NOMO-1 treated with DMSO at 0.1 percent for 48 hours (cell line): ENCODE results near the gene DHRS7B.
"Not testable (repeated sequence)": the region's sequence is repeated elsewhere in the genome, so short reads cannot be mapped to it uniquely, and the experiment has no call there.

Experiments used
- DNase-seq: peaks from one replicate; lab custom pipeline; 2025; ENCODE audit not compliant: unreplicated experiment; lab: John Stamatoyannopoulos, UW

Gene DHRS7B

GRCh38 chr17:21204935-21205334 lies 78.2 kb downstream of the DHRS7B start:
- DNase-seq, result no peak

- DNase-seq, result no peak
Observed at GRCh38 chr17:21208352-21208751, 81.6 kb downstream of the DHRS7B start.

GRCh38 chr17:21209511-21210175 lies 82.9 kb downstream of the DHRS7B start:
- DNase-seq, result no peak

- peak; percentile 88 for DNase-seq
Observed at GRCh38 chr17:21210411-21211076, 83.8 kb downstream of the DHRS7B start.

- no peak for DNase-seq
Observed at GRCh38 chr17:21211825-21212479, 85.2 kb downstream of the DHRS7B start.

- DNase-seq, result peak; percentile 14
Observed at GRCh38 chr17:21212826-21213637, 86.3 kb downstream of the DHRS7B start.

GRCh38 chr17:21213638-21214014 lies 86.9 kb downstream of the DHRS7B start:
- no peak for DNase-seq

- peak; percentile 94 for DNase-seq
Observed at GRCh38 chr17:21214015-21214776, 87.4 kb downstream of the DHRS7B start, which contains the start of gene TMEM11. TSS of gene TMEM11 (minus strand) at chr17:21214161. CDS start at chr17:21214152, 9 bp downstream.

- peak; percentile 18 for DNase-seq
Observed at GRCh38 chr17:21214777-21215541, 88.2 kb downstream of the DHRS7B start.

- DNase-seq, result no peak
Observed at GRCh38 chr17:21215935-21216334, 89.2 kb downstream of the DHRS7B start.

GRCh38 chr17:21217346-21217745 lies 90.6 kb downstream of the DHRS7B start:
- no peak for DNase-seq

- DNase-seq, result no peak
Observed at GRCh38 chr17:21218101-21218500, 91.3 kb downstream of the DHRS7B start.

GRCh38 chr17:21218831-21219380 lies 92.1 kb downstream of the DHRS7B start:
- DNase-seq, result no peak

- DNase-seq, result no peak
Observed at GRCh38 chr17:21223086-21223485, 96.3 kb downstream of the DHRS7B start.

- not testable (repeated sequence) for DNase-seq
Observed at GRCh38 chr17:21227277-21227676, 100.5 kb downstream of the DHRS7B start.

- DNase-seq, result no peak
Observed at GRCh38 chr17:21228111-21228510, 101.3 kb downstream of the DHRS7B start.

GRCh38 chr17:21228845-21229244 lies 102.1 kb downstream of the DHRS7B start:
- DNase-seq, result no peak

GRCh38 chr17:21231533-21231932 lies 104.8 kb downstream of the DHRS7B start:
- DNase-seq, result no peak

- DNase-seq, result no peak
Observed at GRCh38 chr17:21232033-21232749, 105.4 kb downstream of the DHRS7B start.
